Middle frontal gyrus (tissue), 1 donor: ENCODE results near the gene AQP3.
"Not testable (repeated sequence)": the region's sequence is repeated elsewhere in the genome, so short reads cannot be mapped to it uniquely, and the experiment has no call there.

Source experiments
- DNase-seq: peaks from one replicate; pipeline ENCODE4 v3.0.0-alpha.2; 2015; ENCODE audit warnings: low spot score; ENCODE audit errors: extremely low spot score

AQP3 gene

GRCh38 chr9:33442125-33442524 is 5.3 kb downstream of the AQP3 start:
- DNase-seq: no peak

DNA sequence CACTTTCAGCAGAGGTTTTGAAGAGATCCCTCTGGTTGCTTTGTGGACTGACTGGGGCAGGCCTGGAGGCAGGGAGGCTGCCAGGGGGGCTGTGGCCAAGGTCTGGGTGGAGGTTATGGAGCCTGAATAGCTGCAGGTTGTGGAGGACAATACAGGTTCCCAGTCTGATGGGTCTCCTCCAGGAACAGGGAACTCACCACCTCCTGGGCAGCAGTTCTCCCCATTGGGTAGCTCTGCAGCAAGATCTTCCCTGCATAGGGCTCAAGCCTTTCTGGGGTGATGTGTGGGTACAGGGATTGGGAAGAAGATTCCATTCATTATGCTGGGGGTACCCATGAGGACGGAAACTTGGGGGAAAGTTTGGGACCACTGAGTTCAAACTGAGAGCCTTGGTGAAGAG is 6.8 kb downstream of the AQP3 start:
- no peak for DNase-seq

DNA sequence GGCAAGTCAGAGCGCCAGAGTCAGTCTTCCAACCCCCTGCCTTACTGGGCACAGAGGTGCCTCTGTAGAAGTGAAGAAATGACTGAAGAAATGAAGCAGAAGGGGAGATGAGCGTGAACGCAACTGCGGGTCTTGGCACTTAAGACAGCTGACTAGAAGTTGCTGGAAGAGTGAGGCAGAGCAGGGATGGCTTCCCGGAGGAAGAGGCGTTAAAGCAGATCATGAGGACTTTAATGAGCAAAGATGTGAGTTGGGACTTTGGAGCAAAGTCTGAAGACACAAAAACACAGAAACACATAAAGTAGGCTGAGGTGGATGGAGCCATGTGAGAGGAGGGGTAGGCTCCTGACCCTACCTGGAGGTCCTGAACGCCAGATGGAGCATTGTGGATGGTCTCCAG is 7.2 kb downstream of the AQP3 start:
- no peak for DNase-seq

DNA sequence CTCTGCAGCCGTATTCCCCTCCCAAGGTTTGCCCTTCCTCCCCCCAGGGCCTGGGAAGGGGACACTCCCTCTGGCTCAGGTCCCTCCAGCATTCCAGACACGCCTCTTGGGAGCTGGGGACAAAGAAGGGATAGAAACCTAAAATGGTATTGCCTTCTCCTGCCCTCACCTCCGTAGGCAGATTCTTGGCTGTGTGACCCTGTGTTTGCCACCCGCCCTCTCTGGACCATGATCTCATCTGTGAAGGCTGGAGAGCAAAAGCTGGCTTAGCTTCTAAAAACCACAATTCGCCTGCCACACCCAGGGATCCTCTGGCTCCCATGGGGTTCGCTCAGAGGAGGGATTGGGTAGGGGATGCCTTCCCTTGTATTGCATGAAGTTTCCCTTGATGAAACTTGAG is 7.7 kb downstream of the AQP3 start:
- no peak for DNase-seq

- no peak for DNase-seq
These were observed 8.3 kb downstream of the AQP3 start for GRCh38 chr9:33438926-33439680.

GRCh38 chr9:33437898-33438297 is 9.5 kb downstream of the AQP3 start:
- no peak for DNase-seq

- no peak for DNase-seq
These were observed 10.2 kb downstream of the AQP3 start for GRCh38 chr9:33437205-33437604.

DNA sequence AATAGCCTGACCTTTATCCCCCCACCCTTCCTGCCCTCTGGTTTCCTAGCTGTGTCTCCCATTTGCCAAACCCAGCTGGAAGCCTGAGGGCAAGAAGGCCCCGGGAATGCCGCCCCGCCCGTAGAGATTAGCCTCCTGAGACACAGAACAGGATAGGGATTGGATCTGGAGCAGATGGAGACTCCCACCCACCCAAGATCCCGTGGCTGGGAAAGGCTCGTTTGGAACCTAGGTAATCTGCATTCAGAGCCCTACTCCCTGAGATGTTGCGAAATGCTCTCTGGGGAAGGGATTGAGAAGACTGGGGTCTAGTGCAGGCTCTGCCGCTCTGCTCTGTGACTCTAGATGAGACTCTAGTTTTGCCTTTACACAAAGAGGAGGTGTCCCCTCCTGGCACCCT is 10.9 kb downstream of the AQP3 start:
- no peak for DNase-seq

GRCh38 chr9:33435821-33436277 is 11.5 kb downstream of the AQP3 start:
- no peak for DNase-seq

GRCh38 chr9:33434317-33435105 is 12.9 kb downstream of the AQP3 start:
- no peak for DNase-seq

DNA sequence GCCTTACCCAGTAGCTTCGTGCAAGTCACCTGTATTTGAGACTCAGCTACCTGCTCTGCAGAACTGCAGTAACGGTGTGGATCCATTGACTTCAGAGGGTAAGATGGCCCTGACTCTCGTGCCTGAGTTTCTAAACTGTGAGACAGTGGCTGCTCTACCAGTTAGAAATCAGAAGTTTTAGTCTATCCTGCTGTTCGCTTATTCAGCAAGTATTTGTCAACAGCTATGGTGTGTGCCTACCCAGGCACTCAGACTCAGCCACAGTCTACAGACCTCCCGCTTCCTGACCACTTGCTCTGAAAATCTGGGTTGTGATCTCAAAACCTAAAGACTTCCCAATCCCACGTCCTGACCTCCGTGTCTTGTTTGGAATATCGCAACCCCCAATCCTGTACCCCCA is 13.5 kb downstream of the AQP3 start:
- DNase-seq: no peak

GRCh38 chr9:33431420-33431819 is 16.0 kb downstream of the AQP3 start:
- no peak for DNase-seq

- DNase-seq: no peak
These were observed 16.5 kb downstream of the AQP3 start for GRCh38 chr9:33430942-33431341.

DNA sequence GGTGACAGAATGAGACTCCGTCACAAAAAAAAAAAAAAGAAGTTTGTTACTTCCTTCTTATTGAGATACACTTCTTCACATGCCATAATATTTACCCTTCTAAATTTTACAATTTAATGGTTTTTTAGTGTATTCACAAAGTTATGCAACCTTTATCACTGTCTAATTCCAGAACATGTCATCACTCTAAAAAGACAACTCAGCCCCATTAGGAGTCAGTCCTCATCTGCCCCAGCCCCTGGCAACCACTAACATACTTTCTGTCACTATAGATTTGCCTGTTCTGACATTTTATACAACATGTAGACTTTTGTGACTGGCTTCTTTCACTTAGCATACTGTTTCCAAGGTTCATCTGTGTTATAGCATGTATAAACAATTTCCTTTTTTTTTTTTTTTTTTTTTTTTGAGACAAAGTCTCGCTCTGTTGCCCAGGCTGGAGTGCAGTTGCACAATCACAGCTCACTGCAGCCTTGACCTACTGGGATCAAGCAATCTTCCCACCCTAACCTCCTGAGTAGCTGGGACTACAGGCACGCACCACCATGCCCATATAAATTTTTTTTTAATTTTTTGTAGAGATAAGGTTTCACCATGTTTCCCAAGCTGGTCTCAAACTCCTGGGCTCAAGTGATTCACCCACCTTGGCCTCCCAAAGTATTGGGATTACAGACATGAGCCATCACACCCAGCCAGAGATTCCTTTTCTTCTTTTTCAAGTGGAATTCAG is 18.0 kb downstream of the AQP3 start:
- DNase-seq: no peak

GRCh38 chr9:33426843-33427293 is 20.5 kb downstream of the AQP3 start:
- DNase-seq: no peak

DNA sequence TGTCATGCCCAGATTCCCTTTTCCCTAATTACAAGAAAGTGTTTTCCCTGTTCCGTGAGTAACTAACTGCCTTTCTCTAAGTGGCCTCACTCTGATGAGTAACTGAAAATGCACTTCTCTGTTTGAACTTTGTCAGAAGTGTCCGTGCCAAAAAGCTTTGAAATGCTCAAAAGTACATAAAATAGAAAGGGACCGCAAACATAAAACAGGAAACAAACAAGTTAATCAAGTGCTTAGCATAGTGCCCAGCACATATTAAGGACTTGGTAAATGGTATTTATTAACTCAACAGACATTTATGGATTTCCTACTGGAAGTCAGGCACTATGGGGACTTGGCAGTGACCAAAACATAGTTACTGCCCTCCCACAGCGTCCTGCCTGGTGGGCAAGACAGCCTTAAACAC is 22.3 kb downstream of the AQP3 start:
- no peak for DNase-seq

DNA sequence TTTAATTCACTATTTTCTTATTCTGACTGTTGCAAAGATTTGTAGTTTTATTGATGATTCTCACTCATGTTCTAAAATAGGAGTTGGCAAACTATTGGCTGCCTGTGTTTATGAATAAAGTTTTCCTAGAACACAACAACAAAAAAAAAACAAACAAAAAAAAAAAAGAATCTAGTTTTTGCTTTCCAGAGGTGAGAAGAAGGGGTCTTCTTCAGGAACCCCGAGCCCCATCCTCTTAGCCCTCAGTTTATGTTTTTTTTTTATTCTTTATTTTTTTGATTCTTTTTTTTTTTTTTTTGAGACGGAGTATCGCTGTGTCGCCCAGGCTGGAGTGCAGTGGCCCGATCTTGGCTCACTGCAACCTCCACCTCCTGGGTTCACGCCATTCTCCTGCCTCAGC is 22.9 kb downstream of the AQP3 start:
- not testable (repeated sequence) for DNase-seq

- not testable (repeated sequence) for DNase-seq
These were observed 23.4 kb downstream of the AQP3 start for GRCh38 chr9:33424043-33424442.

DNA sequence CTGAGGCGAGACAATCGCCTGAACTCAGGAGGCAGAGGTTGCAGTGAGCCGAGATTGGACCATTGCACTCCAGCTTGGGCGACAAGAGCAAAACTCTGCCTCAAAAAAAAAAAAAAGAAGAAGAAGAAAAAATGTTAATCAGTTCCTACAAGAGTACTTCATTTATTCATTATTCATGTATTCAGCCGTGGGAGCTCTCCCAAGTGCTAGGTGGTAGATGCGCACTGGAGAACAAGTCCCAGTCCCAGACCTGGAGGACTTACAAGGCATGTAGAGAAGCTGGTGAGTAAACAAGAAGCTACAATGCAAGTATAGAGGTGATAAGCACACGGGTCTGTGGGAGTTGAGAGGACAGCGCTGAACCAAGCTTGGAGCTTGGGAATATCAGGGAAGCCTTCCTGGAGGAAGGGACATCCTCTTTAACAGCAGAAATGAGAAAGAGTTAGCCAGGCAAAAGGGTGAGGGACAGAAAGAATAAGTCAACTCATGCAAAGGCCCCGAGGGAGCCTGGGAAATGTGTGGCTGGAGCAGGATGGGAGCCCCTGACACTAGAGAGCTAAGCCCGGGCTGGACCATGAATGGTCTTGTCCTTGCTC is 27.6 kb downstream of the AQP3 start:
- DNase-seq: no peak

- DNase-seq: no peak
These were observed 29.3 kb downstream of the AQP3 start for GRCh38 chr9:33418090-33418489.

- DNase-seq: no peak
These were observed 30.4 kb downstream of the AQP3 start for GRCh38 chr9:33416996-33417395.
